GM08714 (cell line): Measurements from ENCODE around the gene ELP5.

ENCODE experiments used
- H3K4me3 ChIP-seq: fragments of 200-500 bp; sonication (Bioruptor generic); 2 replicates; pipeline ENCODE4 v1.5.1; 2014; ENCODE audit warnings: mild to moderate bottlenecking, low read length, inconsistent platforms
- ZNF274 ChIP-seq: IDR thresholded peaks from 2 replicates; pipeline ENCODE4 v1.6.1; 2012; ENCODE audit warnings: mild to moderate bottlenecking, low read depth, low read length

The ELP5 gene

GRCh38 chr17:7290166-7290565 lies 38.2 kb downstream of the ELP5 start:
- no peak overlapping the region for H3K4me3 ChIP-seq
- no peak for TF ChIP-seq ZNF274

- no peak overlapping the region for H3K4me3 ChIP-seq
- no peak for TF ChIP-seq ZNF274
Measured at GRCh38 chr17:7290685-7291084, 38.7 kb downstream of the ELP5 start.

DNA sequence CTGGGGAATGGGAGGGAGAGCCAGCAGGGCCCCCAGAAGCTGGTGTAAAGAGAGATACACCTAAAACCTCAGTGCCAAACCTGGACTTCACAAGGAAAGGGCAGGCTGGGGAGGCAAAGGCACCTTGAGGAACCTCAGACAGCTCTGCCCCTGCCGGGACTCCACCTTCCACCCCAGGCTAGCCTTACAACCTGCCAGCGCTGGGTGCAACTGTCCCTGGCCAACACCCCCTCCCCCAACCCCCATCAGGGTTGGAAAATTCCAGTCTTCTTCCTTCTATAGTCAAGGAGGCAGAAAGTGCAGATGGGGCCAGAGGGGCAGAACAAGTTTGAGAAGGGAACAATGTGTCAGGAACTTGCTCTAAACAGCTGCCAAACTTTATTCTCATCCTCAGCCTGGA lies 40.2 kb downstream of the ELP5 start:
- no peak for TF ChIP-seq ZNF274
- no peak overlapping the region for H3K4me3 ChIP-seq

GRCh38 chr17:7292729-7293128 lies 40.7 kb downstream of the ELP5 start:
- no peak overlapping the region for H3K4me3 ChIP-seq
- no peak for TF ChIP-seq ZNF274

GRCh38 chr17:7293159-7293558 lies 41.1 kb downstream of the ELP5 start:
- H3K4me3 ChIP-seq: no peak overlapping the region
- no peak for TF ChIP-seq ZNF274

DNA sequence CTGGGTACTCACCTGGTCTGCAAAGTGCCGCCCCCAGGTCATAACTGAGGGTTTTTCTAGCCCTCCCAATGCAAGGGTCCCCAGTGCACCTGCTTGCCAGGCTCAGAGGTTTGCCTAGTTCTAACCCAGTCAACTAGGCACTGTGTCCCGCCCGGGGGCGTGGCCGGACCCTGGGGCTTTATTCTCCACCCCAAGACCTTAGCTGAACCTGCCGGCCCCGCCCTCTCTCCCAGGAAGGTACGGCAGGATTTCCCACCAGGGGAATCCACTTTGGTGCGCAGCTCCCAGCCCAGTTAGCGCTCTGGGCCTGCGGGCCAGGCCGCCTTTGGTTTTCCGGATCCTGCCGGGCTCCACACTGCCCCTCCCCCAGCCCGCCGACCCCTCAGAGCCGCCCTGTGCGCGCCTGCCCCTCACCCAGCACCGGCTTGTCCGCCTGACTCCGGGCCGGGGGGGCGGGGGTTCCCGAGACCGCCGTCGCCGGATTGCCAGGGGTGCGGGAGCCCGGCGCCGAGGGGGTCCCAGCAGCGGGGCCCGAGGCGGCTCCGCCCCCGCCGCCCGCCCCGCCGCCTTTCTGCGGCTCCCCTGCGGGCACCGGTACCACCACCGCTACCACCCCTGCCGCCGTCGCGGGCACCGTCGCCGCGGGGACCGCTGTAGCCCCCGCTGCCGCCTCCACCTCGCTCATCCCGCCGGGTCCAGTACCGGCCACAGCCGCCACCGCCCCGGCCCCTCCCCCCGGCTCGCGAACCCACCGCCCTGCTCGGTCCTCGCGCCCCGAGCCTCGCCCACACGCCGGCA lies 42.0 kb downstream of the ELP5 start:
- no peak for TF ChIP-seq ZNF274
- no peak overlapping the region for H3K4me3 ChIP-seq

- TF ChIP-seq ZNF274: no peak
- H3K4me3 ChIP-seq: peak within 1 kb of the TSS; percentile 49; the same call in 1 of the 2 replicates
Measured at GRCh38 chr17:7294614-7295153, 42.7 kb downstream of the ELP5 start, which contains the start of gene YBX2. YBX2 (minus strand) TSS chr17:7294639; CDS start chr17:7294500, 139 bp downstream.

DNA sequence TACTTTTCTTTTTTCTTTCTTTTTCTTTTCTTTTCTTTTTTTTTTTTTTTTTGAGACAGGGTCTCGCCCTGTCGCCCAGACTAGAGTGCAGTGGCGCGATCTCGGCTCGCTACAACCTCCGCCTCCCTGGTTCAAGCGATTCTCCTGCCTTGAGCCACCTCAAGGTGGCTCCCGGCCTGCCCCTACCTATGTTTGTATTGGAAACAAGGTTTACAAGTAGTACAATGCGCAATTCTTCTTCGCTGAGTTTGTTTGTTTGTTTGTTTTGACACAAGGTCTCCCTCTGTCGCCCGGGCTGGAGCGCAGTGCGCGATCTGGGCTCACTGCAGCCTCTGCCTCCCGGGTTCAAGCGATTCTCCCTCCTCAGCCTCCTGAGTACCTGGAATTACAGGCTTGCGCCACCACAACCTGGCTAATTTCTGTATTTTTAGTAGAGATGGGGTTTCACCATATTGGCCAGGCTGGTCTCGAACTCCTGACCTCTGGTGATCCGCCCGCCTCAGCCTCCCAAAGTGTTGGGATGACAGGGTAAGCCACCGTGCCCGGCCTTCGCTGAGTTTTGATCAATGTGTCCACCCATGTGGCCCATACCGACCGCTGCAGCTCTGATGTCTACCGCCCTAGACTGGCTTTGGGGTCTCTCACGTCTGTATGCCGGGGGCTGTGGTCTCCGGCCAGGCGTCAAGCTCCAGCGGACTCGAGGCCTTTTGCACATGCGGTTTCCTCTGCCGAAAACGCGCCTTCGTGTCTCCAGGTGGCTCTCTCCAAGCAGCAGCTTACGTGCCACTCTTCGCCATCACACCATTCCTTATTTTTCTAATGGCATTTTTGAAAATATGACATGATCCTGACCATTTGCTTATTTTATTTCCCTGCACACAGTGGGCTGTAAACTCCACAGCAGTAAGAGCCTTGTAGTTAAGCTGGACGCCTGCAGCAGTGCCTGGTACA lies 43.5 kb downstream of the ELP5 start:
- peak overlapping the region; percentile 49; the same call in 1 of the 2 replicates for H3K4me3 ChIP-seq
- TF ChIP-seq ZNF274: no peak

GRCh38 chr17:7296189-7296861 lies 44.3 kb downstream of the ELP5 start:
- H3K4me3 ChIP-seq: no peak overlapping the region
- no peak for TF ChIP-seq ZNF274

DNA sequence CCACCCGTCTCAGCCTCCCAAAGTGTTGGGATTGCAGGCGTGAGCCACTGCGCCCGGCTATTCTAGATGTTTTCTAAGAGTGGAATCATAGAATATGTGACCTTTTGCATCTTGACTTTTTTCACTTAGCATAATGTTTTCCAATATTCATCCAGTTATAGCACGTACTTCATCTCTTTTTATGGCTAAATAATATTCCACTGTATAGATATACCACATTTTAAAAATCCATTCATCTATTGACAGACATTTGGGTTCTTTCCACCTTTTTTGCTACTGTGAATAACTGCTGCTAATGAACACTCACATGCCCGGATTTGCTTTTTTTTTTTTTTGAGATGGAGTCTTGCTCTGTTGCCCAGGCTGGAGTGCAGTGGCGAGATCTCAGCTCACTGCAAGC lies 52.2 kb downstream of the ELP5 start:
- H3K4me3 ChIP-seq: no peak overlapping the region
- TF ChIP-seq ZNF274: no peak

- TF ChIP-seq ZNF274: no peak
- peak within 1 kb of the TSS; percentile 94 for H3K4me3 ChIP-seq
Measured at GRCh38 chr17:7306911-7307685, 55.1 kb downstream of the ELP5 start, which contains the start of gene EIF5A. EIF5A (plus strand) TSS chr17:7307628; CDS start chr17:7309636, 2,008 bp downstream.

GRCh38 chr17:7307686-7308624 lies 55.9 kb downstream of the ELP5 start:
- peak overlapping the region; percentile 94 for H3K4me3 ChIP-seq
- TF ChIP-seq ZNF274: no peak
